Cardiac muscle cell (in vitro differentiated cells and primary cell): Measurements from ENCODE around the gene MSL3B.
"Not testable (repeated sequence)": the region's sequence is repeated elsewhere in the genome, so short reads cannot be mapped to it uniquely, and the experiment has no call there.

Experiments
- DNase-seq, 2 donors: peaks; one replicate each; pipeline versions ENCODE4 v3.0.0 to v3.0.0-alpha.2; 2010 to 2017; ENCODE audit warnings: low read depth in 1 of 2, low spot score in 1 of 2
- H3K27ac ChIP-seq: fragments of 200-600 bp; sonication (generic); 2 replicates; pipeline ENCODE4 v1.5.1; 2016
- H3K27me3 ChIP-seq: fragments of 200-600 bp; sonication (generic); 2 replicates; pipeline ENCODE4 v1.6.0; 2016; ENCODE audit warnings: control low read depth
- H3K36me3 ChIP-seq: fragments of 200-600 bp; sonication (generic); 2 replicates; pipeline ENCODE4 v1.5.1; 2016; ENCODE audit warnings: control low read depth
- H3K4me1 ChIP-seq: fragments of 200-600 bp; sonication (generic); 2 replicates; pipeline ENCODE4 v1.8.1; 2017; ENCODE audit warnings: low read depth, mild to moderate bottlenecking, mixed run types
- H3K4me3 ChIP-seq: fragments of 200-600 bp; sonication (generic); 2 replicates; pipeline ENCODE4 v1.5.1; 2016; ENCODE audit warnings: mild to moderate bottlenecking
- H3K9me3 ChIP-seq: fragments of 200-600 bp; sonication (generic); 2 replicates; pipeline ENCODE4 v1.5.1; 2017; ENCODE audit warnings: low read depth, mild to moderate bottlenecking, control low read depth
- CTCF ChIP-seq: IDR thresholded peaks from 2 replicates; pipeline ENCODE4 v1.5.1; 2012; ENCODE audit warnings: low read depth, mild to moderate bottlenecking, low read length

MSL3B gene

GRCh38 chr2:233905945-233906344 is 37.8 kb upstream of the MSL3B start:
- Histone ChIP-seq H3K9me3 (no peaks in the 10 kb centered on the region), H3K27ac (no peak overlapping the region), H3K4me3 (no peak overlapping the region), H3K36me3 (no peaks in the 10 kb centered on the region), H3K27me3 (no peaks in the 10 kb centered on the region), H3K4me1 (no peaks in the 10 kb centered on the region)
- no peak for TF ChIP-seq CTCF
- no peak for DNase-seq

DNA sequence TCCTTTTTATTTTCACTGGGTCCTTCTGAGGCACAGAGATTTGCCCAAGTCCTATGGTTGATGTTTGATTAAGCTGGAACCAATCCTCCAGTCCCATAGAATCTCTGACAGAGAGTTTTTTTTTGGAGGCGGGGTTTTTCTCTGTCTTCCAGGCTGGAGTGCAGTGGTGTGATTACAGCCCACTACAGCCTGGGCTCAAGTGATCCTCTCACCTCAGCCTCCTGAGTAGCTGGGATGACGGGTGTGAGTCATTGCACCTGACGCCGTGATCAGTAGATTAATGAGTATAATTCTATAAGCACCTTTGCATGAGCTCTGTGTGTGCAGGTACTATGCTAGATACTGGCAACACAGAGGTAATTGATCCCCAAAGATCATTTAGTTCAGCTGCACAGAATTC is 33.7 kb upstream of the MSL3B start:
- no peak for TF ChIP-seq CTCF
- Histone ChIP-seq H3K9me3 (no peaks in the 10 kb centered on the region), H3K4me1 (no peaks in the 10 kb centered on the region), H3K27ac (no peak overlapping the region), H3K27me3 (no peaks in the 10 kb centered on the region), H3K4me3 (no peak overlapping the region), H3K36me3 (no peaks in the 10 kb centered on the region)
- DNase-seq, result no peak

DNA sequence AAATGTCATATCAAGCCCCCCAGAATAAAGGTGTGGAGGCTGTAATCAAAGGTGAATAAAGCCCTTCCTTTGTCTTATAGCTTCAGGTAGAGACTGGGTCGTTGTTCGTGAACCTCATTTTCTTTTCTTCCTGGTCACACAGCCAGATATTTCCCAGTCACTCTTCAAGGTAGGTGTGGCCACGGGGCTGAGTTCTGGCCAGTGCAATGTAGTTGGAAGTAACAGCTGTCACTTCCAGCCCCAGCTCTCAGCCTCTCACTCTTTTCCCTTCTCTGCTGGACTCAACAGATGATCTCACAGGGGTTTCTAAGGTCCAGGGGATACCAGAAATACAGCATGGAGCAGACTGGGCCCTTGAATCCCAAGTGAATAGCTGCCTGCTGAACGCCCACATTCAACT is 33.2 kb upstream of the MSL3B start:
- Histone ChIP-seq H3K27ac (no peak overlapping the region), H3K36me3 (no peaks in the 10 kb centered on the region), H3K4me3 (no peak overlapping the region), H3K9me3 (no peaks in the 10 kb centered on the region), H3K4me1 (no peaks in the 10 kb centered on the region), H3K27me3 (no peaks in the 10 kb centered on the region)
- no peak for DNase-seq
- no peak for TF ChIP-seq CTCF

GRCh38 chr2:233896253-233896652 is 28.1 kb upstream of the MSL3B start:
- not testable (repeated sequence) for H3K27me3 ChIP-seq, H3K36me3 ChIP-seq, H3K9me3 ChIP-seq, H3K4me3 ChIP-seq, H3K4me1 ChIP-seq, H3K27ac ChIP-seq
- peak in 1 of 2 donors; percentile 16 for DNase-seq

DNA sequence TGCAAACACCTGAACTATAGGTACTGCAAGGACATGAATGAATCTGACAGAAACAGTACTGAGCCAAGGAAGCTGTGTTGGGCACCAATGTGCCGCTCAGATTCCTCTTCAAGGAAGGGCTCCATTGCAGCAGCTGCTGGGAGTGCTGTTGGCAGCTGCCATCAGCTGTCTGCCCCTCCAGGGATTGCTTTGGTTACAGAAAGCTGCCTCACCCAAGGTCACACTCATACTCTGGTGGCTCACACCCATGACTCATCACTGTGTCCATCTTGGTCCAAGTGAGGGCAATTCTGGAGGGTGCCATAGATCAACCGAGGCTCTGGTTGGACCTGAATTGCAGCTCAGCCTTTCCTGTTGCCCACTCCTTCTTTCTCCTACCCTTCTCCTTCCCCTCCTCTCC is 24.6 kb upstream of the MSL3B start:
- no peak overlapping the region for H3K4me3 ChIP-seq
- no peaks in the 10 kb centered on the region for H3K9me3 ChIP-seq
- H3K27me3 ChIP-seq, result no peaks in the 10 kb centered on the region
- no peak overlapping the region for H3K27ac ChIP-seq
- H3K36me3 ChIP-seq, result no peaks in the 10 kb centered on the region
- TF ChIP-seq CTCF, result no peak
- no peaks in the 10 kb centered on the region for H3K4me1 ChIP-seq
- no peak for DNase-seq

DNA sequence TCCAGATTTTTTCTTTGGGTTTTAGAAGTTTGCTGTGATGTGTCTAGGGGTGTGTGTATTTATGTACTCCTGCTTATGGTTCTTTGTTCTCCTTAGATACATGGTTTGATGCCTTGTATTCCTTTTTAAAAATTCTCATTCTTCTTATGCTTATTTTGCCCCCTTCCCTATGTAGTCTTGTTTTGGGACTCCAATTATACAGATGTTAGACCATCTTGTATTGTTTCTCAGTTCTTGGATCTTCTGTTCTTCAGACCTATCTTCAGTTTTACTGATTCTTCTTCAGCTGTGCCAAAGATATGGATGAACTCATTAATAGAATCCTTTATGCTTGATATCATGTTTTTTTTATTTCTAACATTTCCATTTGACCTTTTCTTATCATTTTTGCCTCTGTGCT is 14.2 kb upstream of the MSL3B start:
- no peak for DNase-seq
- no peak for TF ChIP-seq CTCF
- Histone ChIP-seq H3K36me3 (no peaks in the 10 kb centered on the region), H3K27me3 (no peaks in the 10 kb centered on the region), H3K4me3 (no peak overlapping the region), H3K4me1 (no peaks in the 10 kb centered on the region), H3K9me3 (no peaks in the 10 kb centered on the region), H3K27ac (no peak overlapping the region)

DNA sequence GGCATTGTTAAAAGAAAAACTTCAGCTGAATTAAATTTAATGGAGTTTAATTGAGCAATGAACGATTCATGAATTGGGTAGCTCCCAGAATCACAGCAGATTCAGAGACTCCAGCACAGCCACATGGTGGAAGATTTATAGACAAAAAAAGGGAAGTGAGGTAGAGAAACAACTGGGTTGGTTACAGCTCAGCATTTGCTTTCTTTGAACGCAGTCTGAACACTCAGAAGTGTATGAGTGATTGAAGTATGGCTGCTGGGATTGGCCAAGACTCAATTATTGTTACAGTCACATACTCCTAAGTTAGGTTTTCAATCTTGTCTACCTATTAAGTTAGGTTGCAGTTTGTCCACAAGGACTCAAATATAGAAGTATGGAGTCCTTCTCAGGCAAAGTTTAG is 3.9 kb upstream of the MSL3B start:
- not testable (repeated sequence) for H3K4me3 ChIP-seq

More for the DNA sequence above, 3.9 kb upstream of the MSL3B start:
- H3K27ac ChIP-seq, H3K4me1 ChIP-seq, DNase-seq, H3K9me3 ChIP-seq, H3K36me3 ChIP-seq: not testable (repeated sequence)
- H3K27me3 ChIP-seq, result peaks cover 22% of the 10 kb centered on the region
